GM12891 (cell line): ENCODE results near the gene PDGFB.

Source experiments
- DNase-seq: peaks from one replicate; pipeline ENCODE4 v3.0.0; 2011; ENCODE audit warnings: low spot score; ENCODE audit not compliant: insufficient read length
- FAIRE-seq: peaks from 2 replicates; lab custom pipeline; 2011; peaks lifted over from hg19 to GRCh38; lab: Jason Lieb, UNC
- PAX5 ChIP-seq: IDR thresholded peaks from 2 replicates; pipeline ENCODE4 v1.6.1; 2011; ENCODE audit warnings: low read length, moderate library complexity, mild to moderate bottlenecking; ENCODE audit not compliant: insufficient read depth, severe bottlenecking
- POLR2A ChIP-seq: IDR thresholded peaks from 2 replicates; pipeline ENCODE4 v1.6.1; 2011; ENCODE audit warnings: low read depth, low read length, control low read depth
- POLR2AphosphoS5 ChIP-seq: IDR thresholded peaks from 2 replicates; pipeline ENCODE4 v1.6.1; 2011; ENCODE audit warnings: low read depth, low read length, control low read depth
- POU2F2 ChIP-seq: IDR thresholded peaks from 2 replicates; pipeline ENCODE4 v1.6.1; 2011; ENCODE audit warnings: low read depth, mild to moderate bottlenecking, control low read depth, low read length, moderate library complexity
- SPI1 ChIP-seq: IDR thresholded peaks from 2 replicates; pipeline ENCODE4 v1.6.1; 2011; ENCODE audit warnings: low read depth, low read length, control low read depth
- TAF1 ChIP-seq: IDR thresholded peaks from 2 replicates; pipeline ENCODE4 v1.6.1; 2011; ENCODE audit warnings: low read depth, low read length, control low read depth

Gene PDGFB

DNA sequence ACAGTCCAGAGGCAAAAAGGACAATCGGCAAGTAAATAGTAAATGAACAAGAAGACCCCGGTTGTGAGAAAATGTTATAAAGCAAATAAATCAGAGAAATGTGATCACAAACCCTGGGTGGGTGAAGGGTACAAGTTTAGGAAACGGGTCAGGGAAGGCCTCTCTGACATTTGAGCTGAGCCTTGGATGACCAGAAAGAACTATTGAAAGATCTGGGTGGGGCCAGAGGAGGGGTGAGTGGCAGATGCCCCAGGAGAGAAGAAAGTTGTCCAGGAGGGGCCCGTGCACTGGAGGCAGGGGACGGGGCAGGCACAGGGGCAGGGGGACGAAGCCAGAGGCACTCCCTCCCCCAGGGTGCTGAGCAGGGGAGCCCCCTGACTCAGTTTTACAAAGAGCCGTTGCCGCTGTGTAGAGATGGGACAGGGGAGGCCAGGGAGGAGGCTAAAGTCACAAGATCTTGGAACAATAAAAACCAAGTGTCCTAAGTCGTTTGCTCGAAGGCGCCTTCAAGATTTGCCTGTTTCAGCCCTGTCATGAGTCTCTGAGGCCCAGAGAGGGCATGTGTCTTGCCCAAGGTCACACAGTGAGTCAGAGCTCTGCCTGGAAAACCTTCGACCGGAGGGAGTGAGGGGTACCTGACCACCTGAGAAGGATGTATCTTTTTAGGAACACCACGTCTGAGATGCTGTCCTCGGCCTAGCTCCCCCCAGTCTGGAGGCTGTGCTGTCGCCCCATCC is 10.8 kb upstream of the PDGFB start:
- FAIRE-seq (no peak), DNase-seq (no peak)
- TF ChIP-seq POLR2A, result no peak
- no peak for TF ChIP-seq TAF1
- TF ChIP-seq POLR2AphosphoS5, result no peak
- no peak for TF ChIP-seq SPI1
- no peak for TF ChIP-seq POU2F2
- TF ChIP-seq PAX5, result no peak

DNA sequence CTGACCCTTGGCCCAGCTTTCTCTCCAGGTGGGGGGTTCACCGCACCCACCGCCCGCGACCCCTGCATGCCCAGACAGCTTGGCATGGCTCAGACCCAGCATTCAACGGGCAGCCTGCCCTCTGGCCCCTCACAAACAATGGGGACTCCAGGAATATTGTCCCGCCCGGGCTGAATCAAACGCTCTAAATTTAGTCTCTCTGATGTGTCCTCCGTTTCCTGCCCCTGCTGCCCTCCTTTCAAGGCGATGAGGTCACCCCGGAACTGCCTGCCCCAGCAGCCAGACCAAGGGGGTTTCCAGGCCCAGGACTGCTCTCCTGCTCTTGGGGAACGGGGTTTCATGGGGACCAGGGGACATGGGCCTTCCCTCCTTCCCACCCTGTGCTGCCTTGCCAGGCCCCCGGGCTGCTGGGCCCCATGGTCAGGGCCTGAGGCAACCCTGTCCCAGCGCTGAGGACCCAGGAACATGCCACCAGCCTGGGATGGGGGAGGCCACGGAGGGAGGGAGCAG is 10.1 kb upstream of the PDGFB start:
- TF ChIP-seq POU2F2, result no peak
- peak; percentile 28; the same call in 1 of the 2 replicates for TF ChIP-seq POLR2A
- no peak; the same call in 1 of the 2 replicates for TF ChIP-seq SPI1
- TF ChIP-seq POLR2AphosphoS5, result peak; percentile 51; the same call in 1 of the 2 replicates
- TF ChIP-seq TAF1, result peak; percentile 19; the same call in 1 of the 2 replicates
- no peak for TF ChIP-seq PAX5
- DNase-seq (peak; percentile 83), FAIRE-seq (peak; percentile 84)

DNA sequence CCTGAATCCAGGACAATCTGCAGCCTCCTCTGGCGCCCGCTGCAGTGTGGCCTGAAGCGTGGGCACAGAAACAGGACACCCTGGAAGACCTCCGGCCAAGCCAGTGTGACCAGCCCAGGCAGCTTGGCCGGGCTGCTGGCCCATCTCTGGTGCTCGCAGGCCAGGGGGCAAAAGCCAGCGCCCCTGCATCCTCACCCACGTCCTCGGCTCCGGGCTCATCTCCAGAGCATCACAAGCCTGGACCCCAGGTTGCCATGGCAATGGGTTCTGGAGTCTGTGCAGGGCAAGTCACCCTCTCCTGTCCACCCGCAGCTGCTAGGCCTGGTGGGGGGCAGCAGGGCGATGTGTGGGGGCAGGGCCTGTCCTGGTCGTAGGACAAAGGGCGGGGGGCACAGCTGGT is 9.3 kb upstream of the PDGFB start:
- no peak for DNase-seq
- TF ChIP-seq POU2F2 (no peak), SPI1 (no peak), POLR2A (no peak), TAF1 (no peak), POLR2AphosphoS5 (no peak), PAX5 (no peak)
- FAIRE-seq, result no peak

DNA sequence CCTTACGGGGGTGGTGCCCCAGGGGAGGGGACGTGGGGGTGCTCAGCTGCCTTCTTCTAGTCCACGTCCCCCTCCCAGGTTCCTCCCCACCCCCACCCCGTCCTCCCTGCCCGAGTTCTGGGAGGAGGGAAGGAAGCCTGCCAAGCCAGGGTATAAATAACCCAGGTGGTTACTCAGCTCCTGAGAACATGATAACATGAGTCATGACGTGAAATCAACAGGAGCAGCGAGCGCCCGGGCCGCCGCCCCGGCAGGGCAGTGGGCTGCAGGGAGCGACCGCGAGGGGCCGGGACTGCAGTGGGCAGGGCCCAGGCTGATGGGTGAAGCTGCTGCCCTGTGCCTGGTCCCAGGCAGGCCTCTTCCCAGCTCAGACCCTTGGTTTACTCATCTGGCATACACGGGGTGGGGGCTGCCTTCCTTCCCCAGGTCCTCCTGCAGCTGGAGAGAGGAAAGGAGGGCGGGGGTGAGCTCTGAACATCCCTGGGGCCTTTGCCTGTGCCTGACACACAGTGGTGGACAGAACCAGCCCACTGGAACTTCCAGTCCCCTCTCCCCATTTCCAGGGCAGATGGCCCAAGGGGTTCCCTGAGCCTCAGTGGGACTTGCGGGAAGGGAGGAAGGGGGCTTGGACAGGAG is 8.8 kb upstream of the PDGFB start:
- peak; percentile 82 for FAIRE-seq
- no peak for TF ChIP-seq POU2F2
- no peak for TF ChIP-seq SPI1
- no peak for TF ChIP-seq POLR2A
- TF ChIP-seq PAX5, result no peak
- TF ChIP-seq POLR2AphosphoS5, result no peak
- TF ChIP-seq TAF1, result no peak
- DNase-seq, result no peak

DNA sequence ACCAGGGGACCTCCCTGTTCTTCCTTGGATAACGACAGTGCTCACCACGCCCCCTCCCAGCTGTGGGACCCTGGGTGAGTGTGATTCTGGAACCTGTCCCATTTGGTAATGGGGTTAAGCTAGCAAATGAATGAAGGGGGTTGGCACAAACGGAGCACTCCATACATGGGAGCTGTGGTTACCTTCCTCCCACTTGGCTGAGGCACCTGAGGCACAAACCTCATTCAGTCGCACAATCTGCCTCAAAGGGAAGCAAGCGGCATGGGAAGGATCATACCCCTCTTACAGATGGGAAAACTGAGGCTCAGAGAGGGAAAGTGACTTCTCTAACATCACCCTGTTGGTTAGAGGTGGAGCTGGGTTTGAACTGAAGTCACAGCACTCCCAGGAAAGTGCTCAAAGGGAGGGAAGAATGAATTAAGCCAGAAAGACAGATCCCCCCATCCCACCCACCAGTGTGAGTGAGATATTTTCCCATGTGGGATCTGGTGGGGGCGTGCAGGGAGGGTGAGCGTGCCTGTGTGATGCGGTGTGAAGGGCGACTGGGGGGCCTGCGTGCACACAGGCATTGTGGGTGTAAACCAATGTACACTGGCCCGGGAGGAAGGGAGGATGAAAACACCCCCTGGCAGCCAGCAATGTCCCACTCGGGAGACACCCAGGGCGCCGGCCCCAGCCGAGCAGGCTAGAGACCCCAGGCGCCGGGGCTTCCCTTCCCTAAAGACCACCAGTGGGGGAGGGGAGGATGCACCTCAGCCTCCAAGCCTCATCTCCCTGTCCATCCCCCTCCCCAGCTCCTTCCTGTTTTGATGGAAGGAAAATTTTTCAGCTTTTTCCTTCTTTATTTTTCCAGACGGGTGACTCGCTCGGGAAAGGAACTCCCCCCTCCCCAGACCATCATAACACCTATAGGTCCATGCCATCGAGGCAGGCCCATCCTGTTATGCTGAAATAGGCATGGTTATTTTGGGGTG is 8.0 kb upstream of the PDGFB start:
- FAIRE-seq, result peak; percentile 41
- TF ChIP-seq POLR2AphosphoS5 (no peak), POLR2A (no peak), POU2F2 (no peak), SPI1 (no peak), TAF1 (no peak), PAX5 (no peak)
- no peak for DNase-seq

DNA sequence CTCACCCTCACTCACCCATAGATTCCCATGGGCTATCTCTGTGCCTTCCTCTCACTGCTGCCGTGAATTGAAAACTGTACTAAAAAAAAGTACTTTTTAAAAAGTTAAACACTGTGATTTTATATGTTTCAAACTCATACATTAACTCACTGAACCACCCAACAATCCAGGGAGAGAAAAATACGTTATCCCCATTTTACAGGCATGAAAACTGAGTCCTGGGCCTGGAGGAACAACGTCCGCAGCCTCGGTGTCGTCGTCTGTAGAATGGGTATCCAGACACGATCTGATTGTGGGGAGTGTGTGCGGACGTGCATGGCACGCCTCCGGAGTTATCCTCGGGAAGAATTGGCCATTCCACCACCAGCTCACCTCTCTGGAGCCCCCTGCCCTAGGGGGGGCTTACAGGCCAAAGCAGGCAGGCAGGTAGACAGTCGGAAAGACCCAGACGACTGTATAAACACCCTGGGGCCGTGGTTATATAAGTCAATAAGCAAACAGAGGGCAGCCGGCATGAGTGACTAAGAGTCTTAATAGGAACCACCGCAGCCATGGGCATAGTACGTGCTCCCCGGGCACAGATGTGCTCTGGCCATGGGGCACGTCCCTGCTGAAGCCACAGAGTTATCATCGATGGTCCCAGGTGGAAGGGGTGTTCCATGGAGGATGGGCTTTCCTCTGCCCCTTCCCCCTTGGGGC is 7.1 kb upstream of the PDGFB start:
- FAIRE-seq, result peak; percentile 9
- no peak for DNase-seq

DNA sequence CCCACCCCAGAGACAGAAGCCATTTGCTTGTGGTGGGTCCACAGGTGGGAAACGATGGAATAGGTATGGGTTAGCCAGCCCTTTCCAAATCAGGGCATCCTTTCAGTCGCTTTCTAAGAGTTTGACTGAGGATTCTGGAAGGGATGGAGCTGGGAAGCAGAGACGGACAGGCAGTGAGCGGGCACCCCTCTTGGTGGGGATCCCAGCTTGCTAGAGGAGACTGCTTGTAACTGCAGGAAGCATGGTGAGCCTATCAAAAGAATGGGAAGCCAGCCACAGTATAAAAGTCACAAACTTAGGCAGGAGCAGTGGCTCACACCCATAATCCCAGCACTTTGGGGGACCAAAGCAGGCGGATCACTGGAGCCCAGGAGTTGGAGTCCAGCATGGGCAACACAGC is 6.1 kb upstream of the PDGFB start:
- DNase-seq (no peak), FAIRE-seq (no peak)
- TF ChIP-seq POLR2AphosphoS5, result no peak
- no peak for TF ChIP-seq SPI1
- TF ChIP-seq TAF1, result no peak
- TF ChIP-seq POU2F2, result no peak
- no peak for TF ChIP-seq PAX5
- TF ChIP-seq POLR2A, result no peak

More for the DNA sequence above, 7.1 kb upstream of the PDGFB start:
- TF ChIP-seq POLR2A (no peak), POU2F2 (no peak), POLR2AphosphoS5 (no peak), SPI1 (no peak)

DNA sequence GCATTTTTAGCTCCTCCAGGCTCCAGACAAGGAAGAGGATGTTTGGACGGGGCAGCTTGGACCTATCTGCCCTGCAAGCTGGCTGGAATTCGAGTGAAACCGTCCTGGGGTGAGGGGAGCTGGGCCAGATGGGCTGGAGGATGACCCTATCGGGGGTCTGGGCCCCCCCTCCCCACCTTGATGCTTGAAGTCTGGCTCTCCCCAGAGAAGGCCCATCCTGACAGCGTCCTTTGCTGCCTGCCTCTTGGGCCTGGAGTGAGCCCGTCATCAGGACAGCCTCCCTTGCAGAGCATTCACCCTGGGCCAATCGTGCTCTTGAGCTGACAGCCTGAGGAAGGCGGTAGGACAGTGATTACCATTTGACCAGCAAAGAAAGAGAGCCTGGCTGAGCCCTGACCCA is 5.3 kb upstream of the PDGFB start:
- TF ChIP-seq PAX5 (no peak), POLR2A (no peak), POU2F2 (no peak), POLR2AphosphoS5 (no peak), SPI1 (no peak), TAF1 (no peak)
- no peak for DNase-seq
- FAIRE-seq, result no peak
